GM12865 (cell line): ENCODE results near the gene RAB14.

Source experiments
- DNase-seq: peaks from one replicate; pipeline ENCODE4 v3.0.0; 2010; ENCODE audit warnings: low read depth
- H3K4me3 ChIP-seq: 2 replicates; pipeline ENCODE4 v1.5.1; 2011; ENCODE audit warnings: mild to moderate bottlenecking, low read depth, low read length, control low read depth
- TF ChIP-seq, protein P1 (sequence below): IDR thresholded peaks from 2 replicates; pipeline ENCODE4 v1.5.1; 2011; ENCODE audit warnings: low read length, control low read depth, low read depth, inconsistent platforms; ENCODE audit not compliant: insufficient read depth; ENCODE audit errors: missing control alignments

RAB14 gene

GRCh38 chr9:121160025-121160424 lies 41.6 kb downstream of the RAB14 start:
- TF ChIP-seq, protein P1, sequence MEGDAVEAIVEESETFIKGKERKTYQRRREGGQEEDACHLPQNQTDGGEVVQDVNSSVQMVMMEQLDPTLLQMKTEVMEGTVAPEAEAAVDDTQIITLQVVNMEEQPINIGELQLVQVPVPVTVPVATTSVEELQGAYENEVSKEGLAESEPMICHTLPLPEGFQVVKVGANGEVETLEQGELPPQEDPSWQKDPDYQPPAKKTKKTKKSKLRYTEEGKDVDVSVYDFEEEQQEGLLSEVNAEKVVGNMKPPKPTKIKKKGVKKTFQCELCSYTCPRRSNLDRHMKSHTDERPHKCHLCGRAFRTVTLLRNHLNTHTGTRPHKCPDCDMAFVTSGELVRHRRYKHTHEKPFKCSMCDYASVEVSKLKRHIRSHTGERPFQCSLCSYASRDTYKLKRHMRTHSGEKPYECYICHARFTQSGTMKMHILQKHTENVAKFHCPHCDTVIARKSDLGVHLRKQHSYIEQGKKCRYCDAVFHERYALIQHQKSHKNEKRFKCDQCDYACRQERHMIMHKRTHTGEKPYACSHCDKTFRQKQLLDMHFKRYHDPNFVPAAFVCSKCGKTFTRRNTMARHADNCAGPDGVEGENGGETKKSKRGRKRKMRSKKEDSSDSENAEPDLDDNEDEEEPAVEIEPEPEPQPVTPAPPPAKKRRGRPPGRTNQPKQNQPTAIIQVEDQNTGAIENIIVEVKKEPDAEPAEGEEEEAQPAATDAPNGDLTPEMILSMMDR = no peak
- DNase-seq = no peak
- no peak overlapping the region for H3K4me3 ChIP-seq

DNA sequence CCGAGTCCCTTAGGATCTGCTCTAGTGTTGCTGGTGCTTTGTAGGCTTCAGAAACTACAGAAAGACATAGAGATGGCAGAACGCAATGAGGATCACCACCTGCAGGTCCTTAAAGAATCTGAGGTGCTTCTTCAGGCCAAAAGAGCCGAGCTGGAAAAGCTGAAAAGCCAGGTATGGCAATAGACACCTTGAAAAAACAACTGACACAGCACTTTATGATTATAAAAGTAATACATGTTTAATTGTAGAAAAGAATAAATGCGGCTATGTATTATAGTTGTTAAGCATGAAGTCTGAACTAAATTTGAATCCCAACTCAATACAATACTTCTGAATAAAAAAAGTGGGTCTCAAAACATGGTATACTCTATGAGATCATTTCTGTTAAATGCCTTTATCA lies 43.7 kb downstream of the RAB14 start:
- H3K4me3 ChIP-seq = no peak overlapping the region
- DNase-seq = no peak
- TF ChIP-seq, protein P1 = no peak

- TF ChIP-seq, protein P1 = no peak
- DNase-seq = peak; percentile 72
- H3K4me3 ChIP-seq = peak overlapping the region; percentile 12; the same call in 1 of the 2 replicates
These were observed 45.4 kb downstream of the RAB14 start for GRCh38 chr9:121156263-121156731.

DNA sequence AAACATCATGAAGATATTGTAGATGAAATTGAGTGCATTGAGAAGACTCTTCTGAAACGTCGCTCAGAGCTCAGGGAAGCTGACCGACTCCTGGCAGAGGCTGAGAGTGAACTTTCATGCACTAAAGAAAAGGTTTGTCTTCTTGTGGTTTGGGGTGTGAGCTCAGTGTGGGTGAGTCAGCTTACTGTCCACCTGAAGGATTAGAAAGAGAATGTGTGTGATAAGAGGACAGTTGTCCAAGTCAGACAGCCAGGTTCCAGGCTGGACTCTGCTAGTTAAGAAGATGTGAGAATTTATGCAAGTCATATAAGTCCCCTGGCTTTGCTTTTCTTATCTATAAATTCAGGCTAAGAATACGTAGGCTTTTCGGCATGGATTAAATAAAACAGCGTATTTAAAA lies 46.9 kb downstream of the RAB14 start:
- no peak overlapping the region for H3K4me3 ChIP-seq
- no peak for DNase-seq
- TF ChIP-seq, protein P1 = no peak

- no peak overlapping the region for H3K4me3 ChIP-seq
- no peak for DNase-seq
- TF ChIP-seq, protein P1 = no peak
These were observed 48.0 kb downstream of the RAB14 start for GRCh38 chr9:121153642-121154041.

- no peak for DNase-seq
- TF ChIP-seq, protein P1 = no peak
- H3K4me3 ChIP-seq = no peak overlapping the region
These were observed 51.5 kb downstream of the RAB14 start for GRCh38 chr9:121150188-121150587.

GRCh38 chr9:121144482-121144881 lies 57.2 kb downstream of the RAB14 start:
- TF ChIP-seq, protein P1 = no peak
- H3K4me3 ChIP-seq = no peak overlapping the region
- no peak for DNase-seq
